GM12872 (cell line): ENCODE measurements around the gene PHACTR1.

Experiments
- TF ChIP-seq, protein P1 (sequence below): IDR thresholded peaks from 3 replicates; pipeline ENCODE4 v1.5.1; 2011; ENCODE audit warnings: low read depth, mild to moderate bottlenecking, low read length, moderate library complexity; ENCODE audit not compliant: insufficient read depth

PHACTR1 gene

GRCh38 chr6:13175759-13176158 lies 459.2 kb downstream of the PHACTR1 start:
- TF ChIP-seq, protein P1, sequence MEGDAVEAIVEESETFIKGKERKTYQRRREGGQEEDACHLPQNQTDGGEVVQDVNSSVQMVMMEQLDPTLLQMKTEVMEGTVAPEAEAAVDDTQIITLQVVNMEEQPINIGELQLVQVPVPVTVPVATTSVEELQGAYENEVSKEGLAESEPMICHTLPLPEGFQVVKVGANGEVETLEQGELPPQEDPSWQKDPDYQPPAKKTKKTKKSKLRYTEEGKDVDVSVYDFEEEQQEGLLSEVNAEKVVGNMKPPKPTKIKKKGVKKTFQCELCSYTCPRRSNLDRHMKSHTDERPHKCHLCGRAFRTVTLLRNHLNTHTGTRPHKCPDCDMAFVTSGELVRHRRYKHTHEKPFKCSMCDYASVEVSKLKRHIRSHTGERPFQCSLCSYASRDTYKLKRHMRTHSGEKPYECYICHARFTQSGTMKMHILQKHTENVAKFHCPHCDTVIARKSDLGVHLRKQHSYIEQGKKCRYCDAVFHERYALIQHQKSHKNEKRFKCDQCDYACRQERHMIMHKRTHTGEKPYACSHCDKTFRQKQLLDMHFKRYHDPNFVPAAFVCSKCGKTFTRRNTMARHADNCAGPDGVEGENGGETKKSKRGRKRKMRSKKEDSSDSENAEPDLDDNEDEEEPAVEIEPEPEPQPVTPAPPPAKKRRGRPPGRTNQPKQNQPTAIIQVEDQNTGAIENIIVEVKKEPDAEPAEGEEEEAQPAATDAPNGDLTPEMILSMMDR = no peak

DNA sequence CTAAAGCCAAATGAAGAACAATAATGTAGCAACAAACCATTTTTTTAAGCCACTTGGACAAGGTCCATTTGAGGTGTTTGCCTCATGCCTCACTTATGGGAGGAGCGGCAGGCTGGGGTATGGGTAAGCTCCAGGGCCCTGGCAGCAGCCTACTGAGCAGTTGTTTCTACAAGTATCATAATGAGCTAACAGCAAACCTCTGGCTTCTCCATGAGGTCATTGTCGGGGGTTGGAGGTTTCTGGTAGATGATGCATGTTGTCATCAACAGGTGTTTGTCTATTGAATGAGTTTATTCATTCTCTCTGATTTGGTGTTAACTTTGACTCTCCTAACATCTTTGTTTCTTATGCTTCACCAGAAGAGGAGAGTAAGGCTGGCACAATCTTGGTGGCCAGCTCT lies 461.1 kb downstream of the PHACTR1 start:
- TF ChIP-seq, protein P1 = no peak

GRCh38 chr6:13178107-13178506 lies 461.5 kb downstream of the PHACTR1 start:
- TF ChIP-seq, protein P1 = no peak

GRCh38 chr6:13180538-13180937 lies 464.0 kb downstream of the PHACTR1 start:
- TF ChIP-seq, protein P1 = no peak

GRCh38 chr6:13181393-13181792 lies 464.8 kb downstream of the PHACTR1 start:
- TF ChIP-seq, protein P1 = no peak

DNA sequence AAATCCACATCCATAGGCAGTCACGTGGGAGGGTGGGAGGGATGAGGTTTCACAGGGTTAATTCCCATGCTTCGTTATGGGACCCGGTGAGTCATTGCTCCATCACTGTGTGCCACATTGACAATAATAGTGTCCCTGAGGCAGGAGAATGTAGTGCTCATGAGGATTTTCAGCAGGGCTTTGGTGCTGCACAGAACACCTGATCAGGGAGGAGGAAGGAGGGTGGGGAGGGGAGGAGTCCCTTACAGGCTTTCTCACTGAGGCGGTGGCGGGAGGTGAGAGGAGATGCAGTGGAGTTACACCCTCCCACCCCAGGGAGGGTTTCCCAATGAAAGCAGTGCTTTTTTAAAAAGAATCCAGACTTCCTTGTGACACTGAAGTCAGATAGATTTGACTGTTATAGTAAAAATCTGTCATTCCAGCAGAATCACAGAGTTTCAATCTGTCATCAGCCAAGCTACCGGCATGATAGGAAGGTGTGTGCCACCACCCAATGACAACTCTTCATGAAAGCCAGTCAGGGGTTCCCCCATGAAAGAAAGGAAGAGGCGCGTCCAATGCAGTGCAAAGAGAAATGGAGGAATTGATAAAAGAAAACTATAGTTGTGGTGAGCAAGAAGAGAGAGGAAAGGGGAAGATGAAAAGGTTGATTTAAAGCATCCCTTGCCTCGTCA lies 467.0 kb downstream of the PHACTR1 start:
- TF ChIP-seq, protein P1 = no peak

GRCh38 chr6:13184089-13184468 lies 467.5 kb downstream of the PHACTR1 start:
- TF ChIP-seq, protein P1 = no peak
